MM.1S (cell line): ENCODE measurements around the gene APH1B.

Experiments
- DNase-seq: peaks from one replicate; pipeline ENCODE4 v3.0.0-alpha.2; 2015
- H2AFZ ChIP-seq: fragments of 300-600 bp; sonication (generic); 2 replicates; pipeline ENCODE4 v1.6.0; 2016; ENCODE audit warnings: antibody characterized with exemption, low read length
- H3F3A ChIP-seq: fragments of 300-600 bp; sonication (generic); 2 replicates; pipeline ENCODE4 v1.6.1; 2016; ENCODE audit warnings: mild to moderate bottlenecking, antibody characterized with exemption, low read length, moderate library complexity, mixed read lengths; ENCODE audit not compliant: insufficient read depth
- H3K27ac ChIP-seq: fragments of 300-600 bp; sonication (generic); 2 replicates; pipeline ENCODE4 v1.5.1; 2016; ENCODE audit warnings: mild to moderate bottlenecking, low read length
- H3K27me3 ChIP-seq: fragments of 300-600 bp; sonication (generic); replicated peaks from 2 replicates; pipeline ENCODE4 v1.6.0; 2016; ENCODE audit warnings: low read length; ENCODE audit not compliant: insufficient read depth
- H3K36me3 ChIP-seq: fragments of 300-600 bp; sonication (generic); replicated peaks from 2 replicates; pipeline ENCODE4 v1.6.1; 2016; ENCODE audit warnings: mild to moderate bottlenecking, low read length, mixed read lengths; ENCODE audit not compliant: insufficient read depth
- H3K4me1 ChIP-seq: fragments of 300-600 bp; sonication (generic); 2 replicates; pipeline ENCODE4 v1.6.1; 2016; ENCODE audit warnings: low read length, mixed read lengths
- H3K4me2 ChIP-seq: fragments of 300-600 bp; sonication (generic); 2 replicates; pipeline ENCODE4 v1.6.0; 2016; ENCODE audit warnings: low read depth, low read length
- H3K4me3 ChIP-seq: fragments of 300-600 bp; sonication (generic); 2 replicates; pipeline ENCODE4 v1.5.1; 2016; ENCODE audit warnings: low read length, mixed read lengths
- H3K79me2 ChIP-seq: fragments of 300-600 bp; sonication (generic); 2 replicates; pipeline ENCODE4 v1.6.1; 2016; ENCODE audit warnings: mixed run types, low read length, mixed read lengths
- H3K9ac ChIP-seq: fragments of 300-600 bp; sonication (generic); 2 replicates; pipeline ENCODE4 v1.6.1; 2016; ENCODE audit warnings: low read length, mixed read lengths
- H3K9me2 ChIP-seq: fragments of 300-600 bp; sonication (generic); replicated peaks from 2 replicates; pipeline ENCODE4 v1.6.1; 2016; ENCODE audit warnings: mild to moderate bottlenecking, low read length, mixed read lengths; ENCODE audit not compliant: insufficient read depth
- H3K9me3 ChIP-seq: fragments of 300-600 bp; sonication (generic); replicated peaks from 2 replicates; pipeline ENCODE4 v1.6.1; 2016; ENCODE audit warnings: mild to moderate bottlenecking, low read length, mixed read lengths; ENCODE audit not compliant: insufficient read depth
- H4K20me1 ChIP-seq: fragments of 300-600 bp; sonication (generic); 2 replicates; pipeline ENCODE4 v1.6.1; 2016; ENCODE audit warnings: mild to moderate bottlenecking, low read length, moderate library complexity, mixed read lengths; ENCODE audit not compliant: insufficient read depth
- CTCF ChIP-seq: fragments of 300-600 bp; sonication (generic); IDR thresholded peaks from 2 replicates; pipeline ENCODE4 v1.5.1; 2016; ENCODE audit warnings: antibody characterized with exemption, low read length, mixed read lengths
- EZH2 ChIP-seq: fragments of 300-600 bp; sonication (generic); optimal IDR thresholded peaks from 2 replicates; pipeline ENCODE3; 2017; ENCODE audit warnings: low read depth, mild to moderate bottlenecking, antibody characterized with exemption, low read length, mixed read lengths
- EZH2phosphoT487 ChIP-seq: fragments of 300-600 bp; sonication (generic); IDR thresholded peaks from 2 replicates; pipeline ENCODE4 v1.6.1; 2018; ENCODE audit warnings: antibody characterized with exemption, low read length

The APH1B gene

GRCh38 chr15:63344731-63345390 lies 67.5 kb downstream of the APH1B start:
- no peak overlapping the region for H2AFZ ChIP-seq
- peaks cover 14% of the 10 kb centered on the region for H3K4me1 ChIP-seq
- TF ChIP-seq EZH2, result no peak
- TF ChIP-seq EZH2phosphoT487, result no peak
- TF ChIP-seq CTCF, result no peak
- H3K4me3 ChIP-seq, result no peak overlapping the region
- no peaks in the 10 kb centered on the region for H3K36me3 ChIP-seq
- no peak overlapping the region for H3K27ac ChIP-seq
- H3K9me3 ChIP-seq, result no peaks in the 10 kb centered on the region
- H4K20me1 ChIP-seq, result no peaks in the 10 kb centered on the region
- H3K27me3 ChIP-seq, result no peaks in the 10 kb centered on the region
- no peak overlapping the region for H3K9ac ChIP-seq
- DNase-seq, result no peak
- H3K9me2 ChIP-seq, result no peaks in the 10 kb centered on the region
- no peak overlapping the region for H3K4me2 ChIP-seq
- no peaks in the 10 kb centered on the region for H3K79me2 ChIP-seq
- no peaks in the 10 kb centered on the region for H3F3A ChIP-seq

GRCh38 chr15:63345391-63345752 lies 68.0 kb downstream of the APH1B start:
- no peak overlapping the region for H3K27ac ChIP-seq
- no peak overlapping the region for H2AFZ ChIP-seq
- H3K27me3 ChIP-seq, result no peaks in the 10 kb centered on the region
- H3F3A ChIP-seq, result no peaks in the 10 kb centered on the region
- no peak overlapping the region for H3K4me2 ChIP-seq
- DNase-seq, result no peak
- TF ChIP-seq EZH2phosphoT487, result no peak
- TF ChIP-seq CTCF, result no peak
- TF ChIP-seq EZH2, result no peak
- H3K4me3 ChIP-seq, result no peak overlapping the region
- no peaks in the 10 kb centered on the region for H3K9me3 ChIP-seq
- H4K20me1 ChIP-seq, result no peaks in the 10 kb centered on the region
- no peak overlapping the region for H3K9ac ChIP-seq
- H3K4me1 ChIP-seq, result peaks cover 14% of the 10 kb centered on the region
- H3K79me2 ChIP-seq, result no peaks in the 10 kb centered on the region
- no peaks in the 10 kb centered on the region for H3K36me3 ChIP-seq
- H3K9me2 ChIP-seq, result no peaks in the 10 kb centered on the region

- no peak for TF ChIP-seq CTCF
- TF ChIP-seq EZH2phosphoT487, result no peak
- no peak for TF ChIP-seq EZH2
- H3K9me2 ChIP-seq, result no peaks in the 10 kb centered on the region
- H3K9me3 ChIP-seq, result no peaks in the 10 kb centered on the region
- H2AFZ ChIP-seq, result no peak overlapping the region
- no peaks in the 10 kb centered on the region for H3K27me3 ChIP-seq
- H3K27ac ChIP-seq, result no peak overlapping the region
- H3K9ac ChIP-seq, result no peak overlapping the region
- DNase-seq, result peak; percentile 47
- H4K20me1 ChIP-seq, result no peaks in the 10 kb centered on the region
- H3K36me3 ChIP-seq, result no peaks in the 10 kb centered on the region
- H3K4me2 ChIP-seq, result peak overlapping the region; percentile 19; the same call in 1 of the 2 replicates
- peaks cover 14% of the 10 kb centered on the region for H3K4me1 ChIP-seq
- no peaks in the 10 kb centered on the region for H3K79me2 ChIP-seq
- H3K4me3 ChIP-seq, result no peak overlapping the region
- no peaks in the 10 kb centered on the region for H3F3A ChIP-seq
Observed at GRCh38 chr15:63347074-63347857, 69.9 kb downstream of the APH1B start.
